ENCODE measurements around the gene CACTIN. TPM values are rescaled to one million over a fixed set of nuclear protein-coding genes. Genes with fewer than 3 reads are reported as not detected.

CACTIN gene
- total RNA-seq, 3 donors from 2014 or later, result 22.4 to 26.8 (median 22.6) TPM

DNA sequence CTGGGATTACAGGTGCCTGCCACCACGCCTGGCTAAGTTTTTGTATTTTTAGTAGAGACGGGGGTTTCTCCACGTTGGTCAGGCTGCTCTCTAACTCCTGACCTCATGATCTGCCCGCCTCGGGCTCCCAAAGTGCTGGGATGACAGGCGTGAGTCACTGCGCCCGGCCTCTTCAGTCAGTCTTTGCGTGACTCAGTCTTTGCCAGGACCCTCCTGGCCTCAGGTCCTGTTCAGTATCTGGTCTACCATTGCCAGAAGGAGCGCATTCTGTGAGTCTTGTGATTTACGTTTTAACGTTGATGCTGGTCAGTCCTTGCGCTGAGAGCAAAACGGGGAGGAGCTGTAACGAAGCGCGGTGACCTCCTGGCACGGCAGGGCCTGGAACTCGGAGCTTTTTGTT is 61.5 kb downstream of the CACTIN start:
- intact Hi-C loops (cut with DNase I, micrococcal nuclease), result no loop called here
- TF ChIP-seq, protein P1, sequence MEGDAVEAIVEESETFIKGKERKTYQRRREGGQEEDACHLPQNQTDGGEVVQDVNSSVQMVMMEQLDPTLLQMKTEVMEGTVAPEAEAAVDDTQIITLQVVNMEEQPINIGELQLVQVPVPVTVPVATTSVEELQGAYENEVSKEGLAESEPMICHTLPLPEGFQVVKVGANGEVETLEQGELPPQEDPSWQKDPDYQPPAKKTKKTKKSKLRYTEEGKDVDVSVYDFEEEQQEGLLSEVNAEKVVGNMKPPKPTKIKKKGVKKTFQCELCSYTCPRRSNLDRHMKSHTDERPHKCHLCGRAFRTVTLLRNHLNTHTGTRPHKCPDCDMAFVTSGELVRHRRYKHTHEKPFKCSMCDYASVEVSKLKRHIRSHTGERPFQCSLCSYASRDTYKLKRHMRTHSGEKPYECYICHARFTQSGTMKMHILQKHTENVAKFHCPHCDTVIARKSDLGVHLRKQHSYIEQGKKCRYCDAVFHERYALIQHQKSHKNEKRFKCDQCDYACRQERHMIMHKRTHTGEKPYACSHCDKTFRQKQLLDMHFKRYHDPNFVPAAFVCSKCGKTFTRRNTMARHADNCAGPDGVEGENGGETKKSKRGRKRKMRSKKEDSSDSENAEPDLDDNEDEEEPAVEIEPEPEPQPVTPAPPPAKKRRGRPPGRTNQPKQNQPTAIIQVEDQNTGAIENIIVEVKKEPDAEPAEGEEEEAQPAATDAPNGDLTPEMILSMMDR (IDR thresholded peaks at IDR 0.05), result no peak
- Histone ChIP-seq H3K36me3 (ENCODE audit: low read depth) (no peaks in the 10 kb centered on the region), H3K4me1 (ENCODE audit: low read depth) (peaks cover 1% of the 10 kb centered on the region), H3K9me3 (no peaks in the 10 kb centered on the region), H3K4me3 (no peak overlapping the region)
- DNase-seq (no peak), ATAC-seq (no peak)

DNA sequence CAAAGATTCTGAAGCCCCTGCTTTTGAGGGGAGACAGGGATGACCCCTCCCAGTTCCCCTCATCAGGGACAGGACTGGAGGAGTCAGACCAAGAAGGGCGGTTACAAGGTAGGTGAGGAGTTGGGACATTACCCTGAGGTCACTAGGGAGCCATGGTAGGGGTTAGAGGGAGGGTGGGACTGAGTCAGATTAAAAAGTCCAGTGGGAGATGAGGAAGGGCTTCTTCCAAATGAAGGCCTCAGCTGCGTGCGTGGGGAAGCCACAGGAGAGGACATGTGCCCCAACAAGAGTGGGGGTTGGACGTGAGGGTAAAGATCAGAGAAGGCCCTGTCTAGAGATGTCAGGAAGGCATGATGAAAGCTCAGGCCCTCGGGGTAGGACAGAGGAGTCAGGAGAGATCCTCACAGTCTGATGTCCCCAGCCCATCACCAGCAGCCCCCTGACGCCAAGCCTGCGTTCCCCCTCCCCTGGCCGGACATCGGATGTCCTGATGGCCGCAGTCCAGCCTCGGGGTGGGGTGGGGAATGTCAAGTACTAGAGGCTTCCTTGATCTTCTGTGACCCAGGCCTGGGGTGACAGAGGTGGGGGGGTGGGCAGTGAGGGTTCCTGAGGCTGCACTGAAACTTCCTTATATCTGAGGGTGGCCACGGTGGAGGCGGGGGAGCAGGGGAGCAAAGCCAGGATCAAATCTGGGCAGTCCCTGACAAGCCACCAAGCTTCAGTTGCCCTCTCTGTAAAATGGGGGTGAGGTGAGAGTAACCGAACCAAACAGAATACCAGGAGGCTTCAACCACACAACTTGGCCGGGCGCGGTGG is 62.7 kb downstream of the CACTIN start:
- intact Hi-C loops (cut with DNase I, micrococcal nuclease), result no loop called here
- TF ChIP-seq, protein P1 (IDR thresholded peaks at IDR 0.05), result no peak
- no peak for ATAC-seq
- no peaks in the 10 kb centered on the region for H3K36me3 ChIP-seq (ENCODE audit: low read depth)
- no peaks in the 10 kb centered on the region for H3K4me1 ChIP-seq (ENCODE audit: low read depth)
- no peak for DNase-seq
- H3K9me3 ChIP-seq, result no peaks in the 10 kb centered on the region
- H3K4me3 ChIP-seq, result no peak overlapping the region

Other genes starting within 250 kb of the CACTIN start
- gene SMIM24, start 146.3 kb downstream of the CACTIN start, total RNA-seq, result 10 to 100 TPM in 2 of 3 donors, 1 to 10 TPM in 1; 8.5 to 62.5 (median 41.8) TPM
- 1 to 10 TPM; 1.1 to 5.5 (median 5.5) TPM for gene SMIM44, start 143.3 kb downstream of the CACTIN start, total RNA-seq
- 10 to 100 TPM in 2 of 3 donors, 1 to 10 TPM in 1; 7.6 to 11.1 (median 10.4) TPM for gene DOHH, start 126.1 kb downstream of the CACTIN start, total RNA-seq
- 10 to 100 TPM; 35.9 to 59.6 (median 46.4) TPM for gene FZR1, start 120.5 kb downstream of the CACTIN start, total RNA-seq
- 1 to 10 TPM; 3.2 to 6.0 (median 3.4) TPM for gene TEKTIP1, start 87.6 kb downstream of the CACTIN start, total RNA-seq
- gene MFSD12, start 69.2 kb downstream of the CACTIN start, total RNA-seq, result 10 to 100 TPM; 25.0 to 43.6 (median 36.8) TPM
- gene HMG20B, start 53.8 kb downstream of the CACTIN start, total RNA-seq, result 10 to 100 TPM; 79.9 to 81.9 (median 81.4) TPM
- gene GIPC3, start 41.3 kb downstream of the CACTIN start, total RNA-seq, result 1 to 10 TPM in 1 of 3 donors, under 1 TPM in 2; 0.34 to 1.1 (median 0.58) TPM
- gene TBXA2R, start 19.9 kb downstream of the CACTIN start, total RNA-seq, result 1 to 10 TPM in 2 of 3 donors, under 1 TPM in 1; 0.72 to 2.3 (median 1.1) TPM
- 10 to 100 TPM; 23.1 to 95.2 (median 23.2) TPM for gene PIP5K1C, start 73.7 kb upstream of the CACTIN start, total RNA-seq
- 100 to 1,000 TPM; 167 to 357 (median 285) TPM for gene TJP3, start 81.6 kb upstream of the CACTIN start, total RNA-seq
- 10 to 100 TPM; 18.9 to 23.0 (median 19.2) TPM for gene APBA3, start 134.9 kb upstream of the CACTIN start, total RNA-seq
- gene MRPL54, start 135.9 kb upstream of the CACTIN start, total RNA-seq, result 10 to 100 TPM; 51.6 to 64.9 (median 56.2) TPM
- not detected for gene RAX2, start 145.4 kb upstream of the CACTIN start, total RNA-seq
- gene MATK, start 159.6 kb upstream of the CACTIN start, total RNA-seq, result 1 to 10 TPM; 2.2 to 3.6 (median 2.4) TPM
- gene ZFR2, start 242.2 kb upstream of the CACTIN start, total RNA-seq, result under 1 TPM in 1 of 3 donors, not detected in 2; 0.66 TPM

All from mucosa of descending colon (tissue), 3 donors.